Mesenteric fat pad (tissue), 1 donor: ENCODE measurements around the gene PCLO. TPM values are rescaled to one million over a fixed set of nuclear protein-coding genes. Genes with fewer than 3 reads are reported as not detected.

Experiments
- DNase-seq: peaks from one replicate; pipeline ENCODE4 v3.0.0-alpha.2; 2020; ENCODE audit warnings: low spot score
- total RNA-seq: library from RNA; stranded (reverse); fragmentation: NEBNext Ultra II Directional; extraction: Animal tissue kit (Norgen Biotek cat#: 25700); gene quantifications from one replicate; pipeline ENCODE4 v1.2.1, GENCODE V29; 2021
- donor health status: DM: yes; HTN: yes; CAD: no.

The PCLO gene
- total RNA-seq, 1 donor from 2014 or later, result 2.2 TPM

GRCh38 chr7:82841828-82842227 is 320.9 kb downstream of the PCLO start:
- DNase-seq, result no peak

- no peak for DNase-seq
Observed at GRCh38 chr7:82840061-82840460, 322.6 kb downstream of the PCLO start.

- no peak for DNase-seq
Observed at GRCh38 chr7:82839555-82839954, 323.1 kb downstream of the PCLO start.

GRCh38 chr7:82839063-82839462 is 323.6 kb downstream of the PCLO start:
- no peak for DNase-seq

- DNase-seq, result no peak
Observed at GRCh38 chr7:82838314-82838713, 324.4 kb downstream of the PCLO start.

- no peak for DNase-seq
Observed at GRCh38 chr7:82823073-82823472, 339.6 kb downstream of the PCLO start.

GRCh38 chr7:82821037-82821436 is 341.6 kb downstream of the PCLO start:
- DNase-seq, result no peak

GRCh38 chr7:82818171-82818570 is 344.5 kb downstream of the PCLO start:
- no peak for DNase-seq

GRCh38 chr7:82816272-82816671 is 346.4 kb downstream of the PCLO start:
- DNase-seq, result no peak

GRCh38 chr7:82810558-82811259 is 352.0 kb downstream of the PCLO start:
- DNase-seq, result no peak

GRCh38 chr7:82808633-82809032 is 354.1 kb downstream of the PCLO start:
- no peak for DNase-seq

- DNase-seq, result no peak
Observed at GRCh38 chr7:82805527-82805960, 357.1 kb downstream of the PCLO start.

GRCh38 chr7:82803411-82803810 is 359.3 kb downstream of the PCLO start:
- DNase-seq, result no peak

- DNase-seq, result no peak
Observed at GRCh38 chr7:82789883-82790609, 372.6 kb downstream of the PCLO start.

- no peak for DNase-seq
Observed at GRCh38 chr7:82778021-82778420, 384.7 kb downstream of the PCLO start.

GRCh38 chr7:82762880-82763279 is 399.8 kb downstream of the PCLO start:
- no peak for DNase-seq

- DNase-seq, result no peak
Observed at GRCh38 chr7:82760831-82761230, 401.9 kb downstream of the PCLO start.

GRCh38 chr7:82760074-82760473 is 402.6 kb downstream of the PCLO start:
- DNase-seq, result no peak

- DNase-seq, result no peak
Observed at GRCh38 chr7:82755705-82756551, 406.8 kb downstream of the PCLO start.

GRCh38 chr7:82750007-82750406 is 412.7 kb downstream of the PCLO start:
- no peak for DNase-seq

GRCh38 chr7:82745820-82746219 is 416.9 kb downstream of the PCLO start:
- no peak for DNase-seq

GRCh38 chr7:82745117-82745516 is 417.6 kb downstream of the PCLO start:
- no peak for DNase-seq
